CD14-positive monocyte (primary cell): Measurements from ENCODE around the gene CCDC12. TPM values are rescaled to one million over a fixed set of nuclear protein-coding genes. Genes with fewer than 3 reads are reported as not detected.

ENCODE experiments used
- DNase-seq, 3 donors: peaks; one replicate each; pipeline ENCODE4 v3.0.0-alpha.2; 2011 to 2022
- H2AFZ ChIP-seq: 2 replicates; pipeline ENCODE4 v1.6.0; 2012; ENCODE audit warnings: mild to moderate bottlenecking, low read depth, low read length, inconsistent platforms; ENCODE audit not compliant: insufficient read depth, poor library complexity, severe bottlenecking
- H3K27ac ChIP-seq, 2 donors: 1 replicate in 1 of 2; 2 replicates in 1 of 2; pipeline ENCODE4 v1.5.1; 2012 to 2013; ENCODE audit warnings: low read length in 2 of 2, control low read depth in 1 of 2, inconsistent platforms in 1 of 2, low read depth in 1 of 2, mild to moderate bottlenecking in 1 of 2
- H3K27me3 ChIP-seq, 2 donors: one replicate each; pipeline versions ENCODE4 v1.6.0 to v1.6.1; 2011 to 2013; ENCODE audit warnings: low read length in 2 of 2; ENCODE audit not compliant: control insufficient read depth in 2 of 2, insufficient read depth in 2 of 2
- H3K36me3 ChIP-seq, 2 donors: replicated peaks in 1 of 2; 1 replicate in 1 of 2; 2 replicates in 1 of 2; pipeline versions ENCODE4 v1.5.1 to v1.6.1; 2012 to 2013; ENCODE audit warnings: low read length in 2 of 2, control low read depth in 1 of 2, inconsistent platforms in 1 of 2, mild to moderate bottlenecking in 1 of 2; ENCODE audit not compliant: insufficient read depth in 2 of 2, control insufficient read depth in 1 of 2
- H3K4me1 ChIP-seq, 2 donors: 1 replicate in 1 of 2; 2 replicates in 1 of 2; pipeline versions ENCODE4 v1.5.1 to v1.6.1; 2012 to 2013; ENCODE audit warnings: low read length in 2 of 2, control low read depth in 1 of 2, inconsistent platforms in 1 of 2, mild to moderate bottlenecking in 1 of 2, moderate library complexity in 1 of 2; ENCODE audit not compliant: insufficient read depth in 2 of 2, control insufficient read depth in 1 of 2
- H3K4me2 ChIP-seq: replicated peaks from 2 replicates; pipeline ENCODE3; 2012; ENCODE audit warnings: low read length, moderate library complexity, mild to moderate bottlenecking; ENCODE audit not compliant: poor library complexity, severe bottlenecking; ENCODE audit errors: extremely low read depth
- H3K4me3 ChIP-seq, 3 experiments: fragments of 200-600 bp in 1 of 3; sonication (generic) in 1 of 3; replicated peaks in 1 of 3; 1 replicate in 2 of 3; 2 replicates in 1 of 3; pipeline ENCODE4 v1.5.1; 2011 to 2013; ENCODE audit warnings: low read length in 3 of 3, mild to moderate bottlenecking in 3 of 3, control low read depth in 2 of 3, low read depth in 2 of 3, inconsistent platforms in 1 of 3, moderate library complexity in 1 of 3
- H3K79me2 ChIP-seq: 2 replicates; pipeline ENCODE4 v1.6.0; 2012; ENCODE audit warnings: mild to moderate bottlenecking, control low read depth, inconsistent platforms, low read length, moderate library complexity; ENCODE audit not compliant: insufficient read depth
- H3K9ac ChIP-seq: 2 replicates; pipeline ENCODE4 v1.6.0; 2017; ENCODE audit warnings: low read length, mild to moderate bottlenecking; ENCODE audit not compliant: insufficient read depth, poor library complexity, severe bottlenecking
- H3K9me3 ChIP-seq, 2 donors: replicated peaks in 1 of 2; 1 replicate in 1 of 2; 2 replicates in 1 of 2; pipeline versions ENCODE4 v1.5.1 to v1.6.1; 2012 to 2013; ENCODE audit warnings: low read length in 2 of 2, control low read depth in 1 of 2; ENCODE audit not compliant: control insufficient read depth in 1 of 2, insufficient read depth in 1 of 2
- H4K20me1 ChIP-seq: 2 replicates; pipeline ENCODE4 v1.6.0; 2012; ENCODE audit warnings: mild to moderate bottlenecking, low read length, control low read depth, moderate library complexity; ENCODE audit not compliant: insufficient read depth
- H3K27ac Mint-ChIP-seq, 7 donors: one replicate each; pipeline ENCODE4 v1.8.0; 2020; ENCODE audit warnings: mild to moderate bottlenecking in 7 of 7, mixed read lengths in 7 of 7, moderate library complexity in 6 of 7, inconsistent platforms in 2 of 7
- H3K27me3 Mint-ChIP-seq, 3 donors: one replicate each; pipeline ENCODE4 v1.8.0; 2021 to 2022; ENCODE audit warnings: low read depth in 3 of 3, mild to moderate bottlenecking in 3 of 3, mixed read lengths in 3 of 3, moderate library complexity in 3 of 3, inconsistent platforms in 1 of 3
- H3K36me3 Mint-ChIP-seq, 2 donors: one replicate each; pipeline ENCODE4 v1.8.0; 2020; ENCODE audit warnings: mixed read lengths in 2 of 2, inconsistent platforms in 1 of 2, mild to moderate bottlenecking in 1 of 2
- H3K4me1 Mint-ChIP-seq: one replicate; pipeline ENCODE4 v1.8.0; 2020; ENCODE audit warnings: mild to moderate bottlenecking, mixed read lengths
- H3K4me3 Mint-ChIP-seq, 2 donors: one replicate each; pipeline ENCODE4 v1.8.0; 2020; ENCODE audit warnings: mild to moderate bottlenecking in 2 of 2, mixed read lengths in 2 of 2, moderate library complexity in 1 of 2
- H3K9me3 Mint-ChIP-seq, 7 donors: one replicate each; pipeline ENCODE4 v1.8.0; 2020 to 2022; ENCODE audit warnings: mixed read lengths in 7 of 7, mild to moderate bottlenecking in 6 of 7, moderate library complexity in 6 of 7, inconsistent platforms in 2 of 7
- WGBS: methylation state at CpG from one replicate; pipeline ENCODE4 v1.1.5; 2013; ENCODE audit warnings: missing lambda C conversion rate; ENCODE audit not compliant: insufficient coverage; 5-methylcytosine and 5-hydroxymethylcytosine counted together
- intact Hi-C, 2 donors: fragments of 100-400 bp; cut with micrococcal nuclease; formaldehyde crosslinking; loops; one replicate each; pipeline versions ENCODE4 v1.15.0 to v1.15.1; 2023
- polyA plus RNA-seq, 3 donors: library from polyadenylated mRNA; depleted of rRNA in 1 of 3; unstranded in 2 of 3; stranded (reverse) in 1 of 3; fragments of 300-500 nt in 2 of 3; fragments of >200 nt in 1 of 3; fragmentation: Illumina TruSeq in 2 of 3; gene quantifications; 1 replicate in 2 of 3; 2 replicates in 1 of 3; pipeline ENCODE4 v1.2.3, GENCODE V29; 2012 to 2021
- TF ChIP-seq, protein P1 (sequence below): fragments of 200-600 bp; IDR thresholded peaks from one replicate; pipeline ENCODE4 v1.8.0; 2022; ENCODE audit warnings: antibody characterized with exemption, mild to moderate bottlenecking

The CCDC12 gene
- polyA plus RNA-seq, 3 donors: 50.1 to 70.7 (median 55.8) TPM

DNA sequence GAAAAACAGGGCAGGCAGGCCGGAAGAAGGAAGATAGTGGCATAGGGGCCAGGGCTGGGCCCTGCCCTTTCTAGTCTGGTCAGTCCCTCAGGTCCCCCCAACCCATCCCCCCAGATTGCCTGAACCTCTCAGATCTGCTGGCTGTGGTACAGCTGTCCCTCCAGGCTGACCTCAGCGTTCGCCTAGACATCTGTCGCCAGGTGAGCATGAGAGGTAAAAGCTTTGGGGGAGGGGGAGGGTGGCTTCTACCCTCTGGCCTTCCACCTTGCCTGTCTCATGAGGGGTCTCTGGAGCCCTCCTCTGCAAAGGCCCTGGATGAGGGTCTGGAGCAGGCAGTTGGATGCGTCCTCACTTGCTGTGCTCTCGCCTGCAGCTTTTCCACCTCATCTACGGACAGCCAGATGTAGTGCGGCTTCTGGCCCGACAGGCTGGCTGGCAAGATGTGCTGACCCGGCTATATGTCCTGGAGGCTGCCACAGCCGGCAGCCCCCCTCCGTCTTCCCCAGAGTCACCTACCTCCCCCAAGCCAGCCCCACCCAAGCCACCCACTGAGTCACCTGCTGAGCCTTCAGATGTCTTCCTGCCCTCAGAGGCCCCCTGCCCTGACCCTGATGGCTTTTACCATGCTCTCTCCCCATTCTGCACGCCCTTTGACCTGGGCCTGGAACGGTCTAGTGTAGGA lies 23.1 kb upstream of the CCDC12 start:
- peaks cover 15% of the 10 kb centered on the region for H3K4me1 Mint-ChIP-seq
- intact Hi-C loops: loop anchor here (5.0 kb wide), 2 partner anchors 77 to 292 kb away; no protein-coding TSS in a partner anchor
- TF ChIP-seq, protein P1, sequence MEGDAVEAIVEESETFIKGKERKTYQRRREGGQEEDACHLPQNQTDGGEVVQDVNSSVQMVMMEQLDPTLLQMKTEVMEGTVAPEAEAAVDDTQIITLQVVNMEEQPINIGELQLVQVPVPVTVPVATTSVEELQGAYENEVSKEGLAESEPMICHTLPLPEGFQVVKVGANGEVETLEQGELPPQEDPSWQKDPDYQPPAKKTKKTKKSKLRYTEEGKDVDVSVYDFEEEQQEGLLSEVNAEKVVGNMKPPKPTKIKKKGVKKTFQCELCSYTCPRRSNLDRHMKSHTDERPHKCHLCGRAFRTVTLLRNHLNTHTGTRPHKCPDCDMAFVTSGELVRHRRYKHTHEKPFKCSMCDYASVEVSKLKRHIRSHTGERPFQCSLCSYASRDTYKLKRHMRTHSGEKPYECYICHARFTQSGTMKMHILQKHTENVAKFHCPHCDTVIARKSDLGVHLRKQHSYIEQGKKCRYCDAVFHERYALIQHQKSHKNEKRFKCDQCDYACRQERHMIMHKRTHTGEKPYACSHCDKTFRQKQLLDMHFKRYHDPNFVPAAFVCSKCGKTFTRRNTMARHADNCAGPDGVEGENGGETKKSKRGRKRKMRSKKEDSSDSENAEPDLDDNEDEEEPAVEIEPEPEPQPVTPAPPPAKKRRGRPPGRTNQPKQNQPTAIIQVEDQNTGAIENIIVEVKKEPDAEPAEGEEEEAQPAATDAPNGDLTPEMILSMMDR: no peak
- Histone ChIP-seq H3K36me3 (peaks cover 100% of the 10 kb centered on the region in 2 donors), H3K9ac (no peak overlapping the region), H3K27me3 (no peaks in the 10 kb centered on the region), H3K79me2 (peaks cover 20% of the 10 kb centered on the region), H3K4me2 (no peak overlapping the region), H3K4me1 (peaks cover 0 to 12% of the 10 kb centered on the region in 2 donors), H3K4me3 (no peak overlapping the region), H3K27ac (no peak overlapping the region), H2AFZ (no peak overlapping the region), H3K9me3 (no peaks in the 10 kb centered on the region), H4K20me1 (peaks cover 100% of the 10 kb centered on the region)
- peaks cover 0 to 2% (median 0%) of the 10 kb centered on the region in 7 donors for H3K9me3 Mint-ChIP-seq
- no peak for DNase-seq
- peak overlapping the region in 2 of 7 donors; percentile 45 to 50 for H3K27ac Mint-ChIP-seq
- 98% methylated on average over 10 of the region's 14 CpGs for whole genome bisulfite sequencing
- no peaks in the 10 kb centered on the region for H3K27me3 Mint-ChIP-seq
- peaks cover 79 to 99% of the 10 kb centered on the region in 2 donors for H3K36me3 Mint-ChIP-seq
- no peak overlapping the region for H3K4me3 Mint-ChIP-seq

DNA sequence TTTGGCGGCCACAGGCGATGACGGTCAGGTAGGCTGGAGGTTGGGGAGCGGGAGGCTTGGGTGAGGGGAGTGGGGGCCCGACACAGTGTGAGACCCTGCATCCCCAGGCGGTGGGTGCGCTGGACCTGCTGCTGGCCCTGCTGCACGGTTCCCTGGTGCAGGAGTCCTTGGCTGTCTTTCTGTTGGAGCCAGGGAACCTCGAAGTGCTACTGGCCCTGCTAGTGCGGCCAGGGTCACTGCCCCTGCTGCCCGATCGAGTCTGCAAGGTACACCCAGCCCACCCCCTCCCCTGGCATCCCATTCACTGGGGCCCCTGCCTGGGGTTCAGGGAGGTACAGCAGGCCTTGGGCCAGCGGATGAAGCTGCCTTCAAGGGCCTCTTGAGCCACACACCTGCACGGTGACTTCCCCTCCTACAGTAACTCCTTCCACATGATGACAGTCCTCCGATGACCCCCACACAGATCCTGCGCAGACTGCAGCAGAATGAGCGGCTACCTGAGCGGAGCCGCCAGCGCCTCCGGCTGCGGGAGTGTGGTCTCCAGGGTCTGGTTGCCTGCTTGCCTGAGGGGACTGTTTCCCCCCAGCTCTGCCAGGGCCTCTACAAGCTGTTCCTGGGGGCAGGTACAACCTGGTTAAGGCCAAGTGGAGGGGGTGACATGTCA lies 22.4 kb upstream of the CCDC12 start:
- WGBS: 89% methylated on average over 18 of the region's 22 CpGs
- Mint-ChIP-seq H3K4me3 (no peak overlapping the region), H3K36me3 (peaks cover 79 to 99% of the 10 kb centered on the region in 2 donors)

More for the DNA sequence above, 22.4 kb upstream of the CCDC12 start:
- Mint-ChIP-seq H3K27me3 (no peaks in the 10 kb centered on the region), H3K9me3 (peaks cover 0 to 2% (median 0%) of the 10 kb centered on the region in 7 donors), H3K4me1 (peaks cover 15% of the 10 kb centered on the region), H3K27ac (peak overlapping the region in 5 of 7 donors; percentile 54 to 87 (median 64))
- TF ChIP-seq, protein P1: peak; percentile 55
- H3K4me3 ChIP-seq: no peak overlapping the region
- H4K20me1 ChIP-seq: peaks cover 100% of the 10 kb centered on the region
- peaks cover 100% of the 10 kb centered on the region in 2 donors for H3K36me3 ChIP-seq
- no peak overlapping the region for H3K27ac ChIP-seq
- H2AFZ ChIP-seq: no peak overlapping the region
- no peak overlapping the region for H3K9ac ChIP-seq
- intact Hi-C loops: loop anchor here (5.0 kb wide), 2 partner anchors 77 to 292 kb away; no protein-coding TSS in a partner anchor
- no peak for DNase-seq
- H3K79me2 ChIP-seq: peaks cover 27% of the 10 kb centered on the region
- no peaks in the 10 kb centered on the region for H3K27me3 ChIP-seq
- H3K4me2 ChIP-seq: no peak overlapping the region
- no peaks in the 10 kb centered on the region for H3K9me3 ChIP-seq
- H3K4me1 ChIP-seq: peaks cover 0 to 12% of the 10 kb centered on the region in 2 donors
